ENCODE results near the gene TSPO2.

DNA sequence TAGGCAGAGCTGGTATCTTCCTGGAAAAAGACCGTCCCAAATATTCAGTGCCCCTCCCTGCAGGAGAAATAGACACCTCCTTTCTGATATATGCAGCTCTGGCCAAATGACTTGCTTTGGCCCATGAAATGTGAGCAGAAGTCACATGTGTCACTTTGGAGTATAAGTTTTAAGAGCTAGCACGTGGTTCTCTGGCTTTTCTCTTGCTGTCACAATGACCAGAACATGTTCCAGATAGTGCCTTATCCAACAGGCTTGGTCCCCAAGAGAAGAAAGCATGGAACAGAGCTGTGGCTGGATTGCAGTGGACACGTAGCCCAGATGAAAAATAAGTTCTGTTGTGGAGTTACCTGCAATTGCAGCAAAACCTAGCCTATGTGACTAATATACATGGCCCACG is 43.6 kb upstream of the TSPO2 start:
- TF ChIP-seq PHF21A (IDR thresholded peaks at IDR 0.05; ENCODE audit: borderline replicate concordance, low read depth) (no peak), L3MBTL2 (IDR thresholded peaks at IDR 0.05) (peak; percentile 63), ZNF282 (CRISPR knock-in tag; IDR thresholded peaks at IDR 0.05) (no peak), ATF3 (IDR thresholded peaks at IDR 0.05) (no peak), ATF3 (CRISPR knock-in tag; conservative IDR thresholded peaks at IDR 0.05) (no peak), MAZ (CRISPR knock-in tag; conservative IDR thresholded peaks at IDR 0.05 in 1 of 2, IDR thresholded peaks at IDR 0.05 in 1 of 2) (no peak), PURB (CRISPR knock-in tag; IDR thresholded peaks at IDR 0.05; ENCODE audit: low read depth) (no peak), POLR2A (conservative IDR thresholded peaks at IDR 0.05) (no peak), C11orf30 (IDR thresholded peaks at IDR 0.05; ENCODE audit: low read depth) (no peak)
- TF ChIP-seq, protein P1, sequence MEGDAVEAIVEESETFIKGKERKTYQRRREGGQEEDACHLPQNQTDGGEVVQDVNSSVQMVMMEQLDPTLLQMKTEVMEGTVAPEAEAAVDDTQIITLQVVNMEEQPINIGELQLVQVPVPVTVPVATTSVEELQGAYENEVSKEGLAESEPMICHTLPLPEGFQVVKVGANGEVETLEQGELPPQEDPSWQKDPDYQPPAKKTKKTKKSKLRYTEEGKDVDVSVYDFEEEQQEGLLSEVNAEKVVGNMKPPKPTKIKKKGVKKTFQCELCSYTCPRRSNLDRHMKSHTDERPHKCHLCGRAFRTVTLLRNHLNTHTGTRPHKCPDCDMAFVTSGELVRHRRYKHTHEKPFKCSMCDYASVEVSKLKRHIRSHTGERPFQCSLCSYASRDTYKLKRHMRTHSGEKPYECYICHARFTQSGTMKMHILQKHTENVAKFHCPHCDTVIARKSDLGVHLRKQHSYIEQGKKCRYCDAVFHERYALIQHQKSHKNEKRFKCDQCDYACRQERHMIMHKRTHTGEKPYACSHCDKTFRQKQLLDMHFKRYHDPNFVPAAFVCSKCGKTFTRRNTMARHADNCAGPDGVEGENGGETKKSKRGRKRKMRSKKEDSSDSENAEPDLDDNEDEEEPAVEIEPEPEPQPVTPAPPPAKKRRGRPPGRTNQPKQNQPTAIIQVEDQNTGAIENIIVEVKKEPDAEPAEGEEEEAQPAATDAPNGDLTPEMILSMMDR (IDR thresholded peaks at IDR 0.05 in 2 of 3, conservative IDR thresholded peaks at IDR 0.05 in 1 of 3; ENCODE audit: insufficient read depth in 2 of 3, low read depth in 1 of 3, low read length in 3 of 3), result no peak
- TF ChIP-seq, protein P2, sequence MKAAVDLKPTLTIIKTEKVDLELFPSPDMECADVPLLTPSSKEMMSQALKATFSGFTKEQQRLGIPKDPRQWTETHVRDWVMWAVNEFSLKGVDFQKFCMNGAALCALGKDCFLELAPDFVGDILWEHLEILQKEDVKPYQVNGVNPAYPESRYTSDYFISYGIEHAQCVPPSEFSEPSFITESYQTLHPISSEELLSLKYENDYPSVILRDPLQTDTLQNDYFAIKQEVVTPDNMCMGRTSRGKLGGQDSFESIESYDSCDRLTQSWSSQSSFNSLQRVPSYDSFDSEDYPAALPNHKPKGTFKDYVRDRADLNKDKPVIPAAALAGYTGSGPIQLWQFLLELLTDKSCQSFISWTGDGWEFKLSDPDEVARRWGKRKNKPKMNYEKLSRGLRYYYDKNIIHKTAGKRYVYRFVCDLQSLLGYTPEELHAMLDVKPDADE (conservative IDR thresholded peaks at IDR 0.05; ENCODE audit: control insufficient read depth, low read depth, low read length), result no peak

All from K562 (cell line).